NCI-H1092 treated with DMSO at 0.1 percent for 48 hours (cell line): ENCODE data around the gene ZNG1E.
"Not testable (repeated sequence)": the region's sequence is repeated elsewhere in the genome, so short reads cannot be mapped to it uniquely, and the experiment has no call there.

Source experiments
- DNase-seq: peaks from one replicate; lab custom pipeline; 2025; lab: John Stamatoyannopoulos, UW

ZNG1E gene

DNA sequence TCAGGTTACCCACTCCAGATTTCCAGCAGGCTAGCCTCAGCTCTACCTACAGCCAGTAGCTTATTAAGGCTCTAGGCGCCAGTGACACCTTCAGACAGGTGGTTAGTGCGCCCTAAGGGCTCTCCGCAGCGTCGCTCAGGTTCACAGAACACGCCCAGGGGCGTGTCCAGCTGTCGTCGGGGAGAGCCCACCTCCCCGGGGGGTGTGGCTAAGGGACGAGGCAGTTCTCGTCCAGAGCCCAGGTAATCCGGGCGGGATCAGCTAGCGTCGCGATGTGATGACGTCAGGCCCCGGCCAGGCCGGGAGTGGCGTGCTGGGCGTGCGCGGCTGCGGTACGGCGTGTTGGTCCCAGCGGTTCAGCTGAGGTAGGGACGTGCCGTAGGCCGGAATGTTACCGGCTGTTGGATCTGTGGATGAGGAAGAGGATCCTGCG lies at the start of gene ZNG1E:
Gene ZNG1E, plus strand, starts transcription at position 340 of the 433 bp plus-strand sequence. Its CDS starts 49 bp downstream, at position 389.
- not testable (repeated sequence) for DNase-seq

- not testable (repeated sequence) for DNase-seq
Measured at GRCh38 chr9:65673579-65673978, 2.1 kb upstream of the ZNG1E start.

DNA sequence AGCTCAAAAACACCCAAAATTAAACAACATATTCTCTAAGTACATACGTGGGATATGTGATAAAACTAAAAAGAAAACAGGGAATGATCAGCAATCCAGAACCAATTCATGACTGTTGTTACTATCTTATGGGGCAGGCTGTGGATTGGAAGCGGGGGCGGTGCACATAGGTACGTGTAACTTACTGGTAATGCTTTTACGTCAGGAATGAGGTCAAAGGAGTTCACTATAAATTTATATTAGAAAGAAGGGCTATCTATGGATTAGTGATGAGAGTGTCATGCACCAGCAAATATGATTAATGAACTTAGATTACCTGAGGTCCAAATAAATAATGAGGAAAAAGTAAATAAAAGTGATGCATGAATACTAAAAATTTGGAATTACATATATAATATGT lies 710 bp upstream of the ZNG1E start:
- DNase-seq, result not testable (repeated sequence)

DNA sequence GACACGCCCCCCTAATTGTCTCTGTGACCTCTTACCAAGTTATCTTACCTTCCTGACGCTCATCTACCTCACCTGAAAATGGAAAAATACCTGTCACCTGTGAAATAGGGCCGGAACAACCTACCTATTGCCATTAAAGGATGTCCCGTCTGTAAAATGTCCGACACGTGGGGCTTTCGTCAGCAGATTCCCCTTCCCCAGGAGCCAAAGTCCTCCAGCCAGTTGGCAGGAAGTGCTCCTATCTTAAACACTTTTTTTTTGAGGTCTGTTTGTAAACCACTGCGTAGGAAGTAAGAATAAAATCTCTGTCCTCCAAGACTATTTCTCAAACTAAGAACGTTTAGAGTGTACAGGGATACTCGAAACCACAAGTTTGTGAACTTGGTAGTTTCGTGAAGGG lies 661 bp downstream of the ZNG1E start:
- not testable (repeated sequence) for DNase-seq

DNA sequence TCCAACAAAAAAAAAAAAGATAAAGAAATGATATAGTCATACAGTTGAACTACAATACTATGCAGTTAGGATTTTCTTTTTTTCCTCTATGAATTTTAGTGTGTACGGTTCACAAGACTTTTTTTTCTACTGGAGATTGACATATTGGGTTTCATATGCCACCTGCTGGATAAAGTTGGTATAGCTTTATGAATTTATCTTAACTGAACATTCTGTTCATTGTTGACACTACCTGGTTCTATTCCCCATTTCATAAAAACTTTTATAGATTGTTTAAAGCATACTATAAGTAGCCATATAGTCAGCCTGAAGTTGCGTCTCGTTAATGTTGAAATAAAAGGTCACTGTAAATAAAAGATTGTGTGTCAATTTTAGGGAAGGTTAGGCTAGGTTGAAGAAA lies 2.8 kb downstream of the ZNG1E start:
- DNase-seq, result not testable (repeated sequence)

DNA sequence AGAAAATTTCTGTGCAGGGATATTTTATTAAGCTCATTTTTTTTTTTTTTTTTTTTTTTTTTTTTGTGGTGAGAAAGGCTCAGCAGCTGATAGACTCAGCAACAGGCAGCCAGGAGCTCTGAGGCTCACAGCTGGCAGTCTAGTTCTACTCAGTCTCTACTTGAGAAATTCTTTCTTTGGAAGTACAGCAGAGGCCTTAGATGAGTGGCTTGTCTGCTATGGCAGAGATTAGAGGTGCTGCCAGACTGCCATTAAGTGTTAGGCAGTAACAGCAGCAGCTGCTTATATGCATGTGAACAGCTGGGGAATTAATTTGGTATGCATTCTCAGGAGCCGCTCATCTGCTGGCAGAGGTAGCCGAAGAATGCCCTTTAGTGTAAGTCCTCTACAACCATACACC lies 27.8 kb downstream of the ZNG1E start:
- DNase-seq, result not testable (repeated sequence)

DNA sequence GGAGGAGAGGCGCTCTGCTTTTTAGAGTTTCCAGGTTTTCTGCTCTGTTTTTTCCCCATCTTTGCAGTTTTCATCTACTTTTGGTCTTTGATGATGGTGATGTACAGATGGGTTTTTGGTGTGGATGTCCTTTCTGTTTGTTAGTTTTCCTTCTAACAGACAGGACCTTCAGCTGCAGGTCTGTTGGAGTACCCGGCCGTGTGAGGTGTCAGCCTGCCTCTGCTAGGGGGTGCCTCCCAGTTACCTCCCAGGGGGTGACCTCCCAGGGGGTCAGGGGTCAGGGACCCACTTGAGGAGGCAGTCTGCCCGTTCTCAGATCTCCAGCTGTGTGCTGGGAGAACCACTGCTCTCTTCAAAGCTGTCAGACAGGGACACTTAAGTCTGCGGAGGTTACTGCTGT lies 38.7 kb downstream of the ZNG1E start:
- not testable (repeated sequence) for DNase-seq

DNA sequence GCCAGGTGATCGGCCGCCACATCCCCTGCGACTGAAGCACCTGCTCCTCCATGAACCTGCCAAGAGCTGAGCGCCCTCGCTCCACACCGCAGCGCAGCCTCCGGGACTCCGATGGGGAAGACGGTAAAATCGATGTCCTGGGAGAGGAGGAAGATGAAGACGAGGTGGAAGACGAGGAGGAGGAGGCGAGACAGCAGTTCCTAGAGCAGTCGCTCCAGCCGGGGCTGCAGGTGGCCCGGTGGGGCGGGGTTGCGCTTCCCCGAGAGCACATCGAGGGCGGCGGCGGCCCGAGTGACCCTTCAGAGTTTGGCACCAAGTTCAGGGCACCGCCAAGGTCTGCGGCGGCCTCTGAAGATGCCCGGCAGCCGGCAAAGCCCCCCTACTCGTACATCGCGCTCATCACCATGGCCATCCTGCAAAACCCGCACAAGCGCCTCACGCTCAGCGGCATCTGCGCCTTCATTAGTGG lies 61.4 kb downstream of the ZNG1E start, which contains the start of gene FOXD4L4:
Gene FOXD4L4, plus strand, starts transcription at position 51 of the 469 bp plus-strand sequence. Its CDS starts 0 bp downstream, at position 51.
- not testable (repeated sequence) for DNase-seq

DNA sequence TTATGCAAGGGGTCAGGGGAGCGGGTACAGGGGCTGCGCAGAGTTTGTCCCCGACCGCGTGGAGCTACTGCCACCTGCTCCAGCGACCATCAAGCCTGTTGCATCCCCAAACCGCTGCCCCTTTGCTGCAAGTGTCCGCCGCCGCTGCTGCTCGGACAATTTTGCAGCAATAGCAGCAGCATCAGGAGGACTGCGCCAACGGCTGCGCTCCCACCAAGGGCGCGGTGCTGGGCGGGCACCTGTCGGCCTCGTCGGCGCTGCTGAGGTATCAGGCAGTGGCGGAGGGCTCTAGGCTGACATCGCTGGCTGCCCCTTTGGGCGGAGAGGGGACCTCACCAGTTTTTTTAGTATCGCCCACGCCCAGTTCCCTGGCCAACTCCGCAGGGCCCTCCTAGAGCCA lies 62.4 kb downstream of the ZNG1E start:
- DNase-seq, result not testable (repeated sequence)
